ENCODE data around the gene NQO2. TPM values are rescaled to one million over a fixed set of nuclear protein-coding genes. Genes with fewer than 3 reads are reported as not detected.
"Not testable (repeated sequence)": the region's sequence is repeated elsewhere in the genome, so short reads cannot be mapped to it uniquely, and the experiment has no call there.

The NQO2 gene
- total RNA-seq, 5 donors from 2014 or later (not counting 1 experiment from before 2014, with no cell fraction given), result 9.1 to 54.6 (median 33.0) TPM

DNA sequence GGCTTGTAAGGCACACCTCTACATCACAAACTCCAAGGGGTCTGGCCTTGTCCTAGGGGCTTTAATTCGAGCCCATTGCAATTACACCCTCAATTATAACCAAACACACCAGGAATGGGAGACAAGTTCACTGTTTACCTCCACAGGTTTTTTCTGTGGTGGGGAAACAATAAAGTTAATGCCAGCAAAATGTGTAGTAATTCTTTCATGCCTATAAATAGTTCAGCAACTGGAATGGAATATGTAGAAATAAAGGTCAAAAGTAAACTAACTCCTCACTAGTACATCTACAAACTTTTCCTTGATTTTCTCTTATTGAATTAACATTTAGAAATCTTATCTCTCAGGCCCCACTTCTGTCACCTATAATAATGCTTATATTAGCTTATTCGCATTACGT lies 41.5 kb downstream of the NQO2 start:
- Histone ChIP-seq H3K9me3 (no peaks in the 10 kb centered on the region), H3K27ac (ENCODE audit: low read length) (no peak overlapping the region), H3K4me1 (ENCODE audit: control insufficient read depth in 1 of 2, extremely low read depth in 1 of 2, insufficient read depth in 2 of 2, low read length in 2 of 2) (no peaks in the 10 kb centered on the region), H3K4me3 (ENCODE audit: control insufficient read depth in 1 of 2, extremely low read depth in 1 of 2, low read length in 1 of 2) (no peak overlapping the region), H3K27me3 (replicated peaks in 1 of 2; ENCODE audit: control insufficient read depth in 2 of 2, extremely low read depth in 1 of 2, insufficient read depth in 2 of 2, low read length in 1 of 2) (no peaks in the 10 kb centered on the region), H3K36me3 (ENCODE audit: control insufficient read depth in 2 of 2, extremely low read depth in 1 of 2, insufficient read depth in 1 of 2, low read length in 1 of 2) (no peaks in the 10 kb centered on the region)
- Mint-ChIP-seq H3K27ac (no peak overlapping the region), H3K27me3 (no peaks in the 10 kb centered on the region), H3K9me3 (peaks cover 0 to 1% (median 0%) of the 10 kb centered on the region in 3 donors), H3K36me3 (no peaks in the 10 kb centered on the region), H3K4me1 (peaks cover 0 to under 1% (median 0%) of the 10 kb centered on the region in 3 donors), H3K4me3 (no peak overlapping the region)
- CTCF ChIA-PET, result no interaction called here
- WGBS (ENCODE audit: insufficient coverage), result 100% methylated on average over 2 of the region's 3 CpGs
- DNase-seq (no peak), ATAC-seq (replicated peaks in 1 of 4) (no peak)
- POLR2A ChIA-PET, result no interaction called here

DNA sequence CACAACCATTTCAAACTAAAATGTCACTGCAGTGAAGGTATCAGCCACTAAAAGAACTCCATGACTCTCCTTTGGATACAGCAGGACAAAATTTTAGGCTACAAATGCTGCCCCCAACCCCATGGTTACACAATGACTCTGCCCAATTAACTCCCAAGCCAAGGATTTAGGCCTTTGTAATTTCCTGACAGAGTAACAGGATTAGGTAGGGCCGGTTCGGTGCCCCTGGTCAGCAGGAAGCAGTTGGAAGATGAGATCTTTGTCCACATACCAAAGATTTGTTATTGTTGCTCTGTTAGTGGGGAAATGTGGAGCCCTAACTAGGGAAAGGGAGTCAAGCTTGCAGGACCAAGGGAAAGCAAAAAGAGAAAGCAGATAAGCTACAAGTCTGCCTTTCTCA lies 41.9 kb downstream of the NQO2 start:
- H3K27ac Mint-ChIP-seq, result no peak overlapping the region
- Histone ChIP-seq H3K27me3 (replicated peaks in 1 of 2; ENCODE audit: control insufficient read depth in 2 of 2, extremely low read depth in 1 of 2, insufficient read depth in 2 of 2, low read length in 1 of 2) (no peaks in the 10 kb centered on the region), H3K9me3 (no peaks in the 10 kb centered on the region), H3K4me3 (ENCODE audit: control insufficient read depth in 1 of 2, extremely low read depth in 1 of 2, low read length in 1 of 2) (no peak overlapping the region), H3K36me3 (ENCODE audit: control insufficient read depth in 2 of 2, extremely low read depth in 1 of 2, insufficient read depth in 1 of 2, low read length in 1 of 2) (no peaks in the 10 kb centered on the region), H3K27ac (ENCODE audit: low read length) (no peak overlapping the region), H3K4me1 (ENCODE audit: control insufficient read depth in 1 of 2, extremely low read depth in 1 of 2, insufficient read depth in 2 of 2, low read length in 2 of 2) (no peaks in the 10 kb centered on the region)
- no peak for ATAC-seq (replicated peaks in 1 of 4)
- H3K9me3 Mint-ChIP-seq, result no peaks in the 10 kb centered on the region
- no peak overlapping the region for H3K4me3 Mint-ChIP-seq
- no CpG with 5 or more reads among the region's 2 CpGs for WGBS (ENCODE audit: insufficient coverage)
- ChIA-PET POLR2A (no interaction called here), CTCF (no interaction called here)
- H3K27me3 Mint-ChIP-seq, result no peaks in the 10 kb centered on the region
- no peak for DNase-seq
- H3K36me3 Mint-ChIP-seq, result no peaks in the 10 kb centered on the region
- peaks cover 0 to 6% (median 0%) of the 10 kb centered on the region in 3 donors for H3K4me1 Mint-ChIP-seq

DNA sequence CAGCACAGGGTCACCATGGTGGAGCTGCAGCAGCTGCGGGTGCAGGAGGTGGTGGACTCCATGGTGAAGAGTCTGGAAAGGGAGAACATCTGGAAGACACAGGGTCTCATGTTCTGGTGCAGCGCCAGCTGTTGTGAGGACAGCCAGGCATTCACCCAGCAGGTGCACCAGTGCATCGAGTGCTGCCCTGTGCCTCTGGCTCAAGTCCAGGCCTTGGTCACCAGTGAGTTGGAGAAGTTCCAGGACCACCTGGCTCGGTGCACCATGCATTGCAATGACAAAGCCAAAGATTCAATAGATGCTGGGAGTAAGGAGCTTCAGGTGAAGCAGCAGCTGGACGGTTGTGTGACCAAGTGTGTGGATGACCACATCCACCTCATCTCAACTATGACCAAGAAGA lies 45.7 kb downstream of the NQO2 start:
- Histone ChIP-seq H3K27me3 (replicated peaks in 1 of 2; ENCODE audit: control insufficient read depth in 2 of 2, extremely low read depth in 1 of 2, insufficient read depth in 2 of 2, low read length in 1 of 2) (peaks cover 0 to 11% of the 10 kb centered on the region in 2 experiments), H3K27ac (ENCODE audit: low read length) (no peak overlapping the region), H3K4me3 (ENCODE audit: control insufficient read depth in 1 of 2, extremely low read depth in 1 of 2, low read length in 1 of 2) (no peak overlapping the region), H3K9me3 (no peaks in the 10 kb centered on the region), H3K36me3 (ENCODE audit: control insufficient read depth in 2 of 2, extremely low read depth in 1 of 2, insufficient read depth in 1 of 2, low read length in 1 of 2) (no peaks in the 10 kb centered on the region), H3K4me1 (ENCODE audit: control insufficient read depth in 1 of 2, extremely low read depth in 1 of 2, insufficient read depth in 2 of 2, low read length in 2 of 2) (no peaks in the 10 kb centered on the region)
- ATAC-seq (replicated peaks in 1 of 4), result no peak
- peaks cover 0 to 6% of the 10 kb centered on the region in 2 donors for H3K27me3 Mint-ChIP-seq
- no peak overlapping the region for H3K27ac Mint-ChIP-seq
- DNase-seq, result no peak
- ChIA-PET CTCF (interaction anchor here in 1 of 2 donors (0.9 kb wide), 1 partner anchor 45 kb away, joined by 3 read pairs; no protein-coding TSS in a partner anchor), POLR2A (no interaction called here)
- H3K9me3 Mint-ChIP-seq, result no peaks in the 10 kb centered on the region
- peaks cover 0 to 6% (median 1%) of the 10 kb centered on the region in 3 donors for H3K4me1 Mint-ChIP-seq
- no peaks in the 10 kb centered on the region for H3K36me3 Mint-ChIP-seq
- WGBS (ENCODE audit: insufficient coverage), result 86% methylated on average over 3 of the region's 5 CpGs
- H3K4me3 Mint-ChIP-seq, result no peak overlapping the region

DNA sequence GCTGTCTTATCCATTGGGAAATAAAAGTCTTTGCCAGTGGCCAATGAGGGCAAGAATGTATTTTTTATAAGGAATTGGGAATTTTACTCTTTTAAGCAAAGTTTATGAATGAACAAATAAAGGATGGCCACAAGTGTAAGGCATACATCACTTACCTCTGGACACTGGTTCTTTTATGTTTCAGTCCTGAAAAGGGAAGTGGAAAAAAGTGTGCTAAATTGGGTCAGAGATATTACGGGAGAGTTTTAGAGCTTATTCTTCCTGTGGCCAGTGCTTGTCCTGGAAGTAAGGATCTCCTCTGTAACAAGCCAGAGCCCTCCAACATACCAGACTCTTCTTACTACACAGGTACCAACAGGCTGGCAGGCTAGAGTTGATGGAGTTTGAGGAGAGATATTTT lies 46.1 kb downstream of the NQO2 start:
- ChIA-PET POLR2A (no interaction called here), CTCF (interaction anchor here in 1 of 2 donors (0.9 kb wide), 1 partner anchor 45 kb away, joined by 3 read pairs; no protein-coding TSS in a partner anchor)
- no peaks in the 10 kb centered on the region for H3K36me3 ChIP-seq (ENCODE audit: control insufficient read depth in 2 of 2, extremely low read depth in 1 of 2, insufficient read depth in 1 of 2, low read length in 1 of 2)
- no peaks in the 10 kb centered on the region for H3K9me3 ChIP-seq
- WGBS (ENCODE audit: insufficient coverage), result no CpG with 5 or more reads among the region's 1 CpG
- H3K4me3 ChIP-seq (ENCODE audit: control insufficient read depth in 1 of 2, extremely low read depth in 1 of 2, low read length in 1 of 2), result no peak overlapping the region
- Mint-ChIP-seq H3K4me1 (peaks cover 0 to 6% (median 1%) of the 10 kb centered on the region in 3 donors), H3K36me3 (no peaks in the 10 kb centered on the region), H3K9me3 (no peaks in the 10 kb centered on the region), H3K4me3 (no peak overlapping the region), H3K27ac (no peak overlapping the region), H3K27me3 (peaks cover 0 to 6% of the 10 kb centered on the region in 2 donors)
- no peak for ATAC-seq (replicated peaks in 1 of 4)
- no peak for DNase-seq
- H3K27ac ChIP-seq (ENCODE audit: low read length), result no peak overlapping the region
- H3K27me3 ChIP-seq (replicated peaks in 1 of 2; ENCODE audit: control insufficient read depth in 2 of 2, extremely low read depth in 1 of 2, insufficient read depth in 2 of 2, low read length in 1 of 2), result peaks cover 0 to 11% of the 10 kb centered on the region in 2 experiments
- H3K4me1 ChIP-seq (ENCODE audit: control insufficient read depth in 1 of 2, extremely low read depth in 1 of 2, insufficient read depth in 2 of 2, low read length in 2 of 2), result no peaks in the 10 kb centered on the region

DNA sequence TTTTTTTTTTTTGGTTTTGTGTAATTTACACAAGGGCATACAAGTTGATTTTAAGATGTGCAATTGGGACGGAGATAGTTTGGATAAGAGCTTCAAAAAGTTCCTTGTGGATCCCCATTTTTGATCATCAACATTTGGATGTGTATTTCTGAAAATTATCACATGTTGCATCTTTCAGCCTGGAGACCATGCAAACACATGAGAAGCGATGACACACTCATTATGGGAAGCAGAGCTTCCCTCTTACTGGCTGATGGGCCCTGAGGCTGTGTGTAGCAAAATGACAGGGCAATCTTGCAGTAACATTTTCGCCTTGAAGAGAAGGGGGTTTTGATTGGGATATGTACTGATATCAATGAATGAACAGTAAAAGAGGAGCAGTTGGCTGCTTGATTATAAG lies 46.6 kb downstream of the NQO2 start:
- ChIA-PET POLR2A (interaction anchor here in 1 of 2 donors (0.7 kb wide), 1 partner anchor 32 kb away, joined by 11 read pairs; no protein-coding TSS in a partner anchor), CTCF (interaction anchor here in 1 of 2 donors (0.9 kb wide), 1 partner anchor 46 kb away, joined by 3 read pairs; no protein-coding TSS in a partner anchor)
- no peak overlapping the region for H3K4me3 Mint-ChIP-seq
- ATAC-seq (replicated peaks in 1 of 4) (no peak), DNase-seq (no peak)
- no peak overlapping the region for H3K4me3 ChIP-seq (ENCODE audit: control insufficient read depth in 1 of 2, extremely low read depth in 1 of 2, low read length in 1 of 2)
- H3K4me1 Mint-ChIP-seq, result peaks cover 0 to 6% (median 1%) of the 10 kb centered on the region in 3 donors
- 78% methylated on average over 2 of the region's 3 CpGs for WGBS (ENCODE audit: insufficient coverage)
- H3K9me3 ChIP-seq, result no peaks in the 10 kb centered on the region
- no peaks in the 10 kb centered on the region for H3K9me3 Mint-ChIP-seq
- H3K27me3 ChIP-seq (replicated peaks in 1 of 2; ENCODE audit: control insufficient read depth in 2 of 2, extremely low read depth in 1 of 2, insufficient read depth in 2 of 2, low read length in 1 of 2), result peaks cover 0 to 12% of the 10 kb centered on the region in 2 experiments
- no peaks in the 10 kb centered on the region for H3K36me3 Mint-ChIP-seq
- H3K36me3 ChIP-seq (ENCODE audit: control insufficient read depth in 2 of 2, extremely low read depth in 1 of 2, insufficient read depth in 1 of 2, low read length in 1 of 2), result no peaks in the 10 kb centered on the region
- no peak overlapping the region for H3K27ac Mint-ChIP-seq
- H3K27me3 Mint-ChIP-seq, result peaks cover 0 to 6% of the 10 kb centered on the region in 2 donors
- H3K27ac ChIP-seq (ENCODE audit: low read length), result no peak overlapping the region
- H3K4me1 ChIP-seq (ENCODE audit: control insufficient read depth in 1 of 2, extremely low read depth in 1 of 2, insufficient read depth in 2 of 2, low read length in 2 of 2), result no peaks in the 10 kb centered on the region

DNA sequence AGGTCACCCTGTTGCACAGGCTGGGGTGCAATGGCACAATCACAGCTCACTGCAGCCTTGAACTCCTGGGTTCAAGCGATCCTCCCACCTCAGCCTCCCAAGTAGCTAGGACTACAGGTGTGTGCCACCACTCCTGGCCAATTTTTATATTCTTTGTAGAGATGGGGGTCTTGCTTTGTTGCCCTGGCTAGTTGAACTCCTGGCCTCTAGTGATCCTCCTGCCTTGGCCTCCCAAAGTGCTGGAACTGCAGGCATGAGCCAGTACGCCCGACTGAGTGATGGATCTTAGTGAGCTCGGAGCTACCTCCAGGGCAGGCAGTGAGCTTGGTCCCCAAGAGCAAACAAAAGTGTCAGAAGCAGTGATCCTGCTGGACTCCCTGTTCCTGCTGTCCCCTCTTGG lies 48.3 kb downstream of the NQO2 start:
- H3K27me3 ChIP-seq (replicated peaks in 1 of 2; ENCODE audit: control insufficient read depth in 2 of 2, extremely low read depth in 1 of 2, insufficient read depth in 2 of 2, low read length in 1 of 2), result peaks cover 0 to 14% of the 10 kb centered on the region in 2 experiments
- H3K9me3 Mint-ChIP-seq; H3K27ac ChIP-seq (ENCODE audit: low read length); DNase-seq; H3K4me3 Mint-ChIP-seq; ATAC-seq (replicated peaks in 1 of 4); H3K27ac Mint-ChIP-seq; H3K36me3 Mint-ChIP-seq; H3K9me3 ChIP-seq; H3K4me1 ChIP-seq (ENCODE audit: control insufficient read depth in 1 of 2, extremely low read depth in 1 of 2, insufficient read depth in 2 of 2, low read length in 2 of 2); H3K27me3 Mint-ChIP-seq; POLR2A ChIA-PET; H3K36me3 ChIP-seq (ENCODE audit: control insufficient read depth in 2 of 2, extremely low read depth in 1 of 2, insufficient read depth in 1 of 2, low read length in 1 of 2); H3K4me3 ChIP-seq (ENCODE audit: control insufficient read depth in 1 of 2, extremely low read depth in 1 of 2, low read length in 1 of 2): not testable (repeated sequence)
- H3K4me1 Mint-ChIP-seq, result peaks cover 5 to 14% (median 8%) of the 10 kb centered on the region in 3 donors
- WGBS (ENCODE audit: insufficient coverage), result 86% methylated on average over 3 of the region's 4 CpGs
- CTCF ChIA-PET, result interaction anchor here in 1 of 2 donors (0.6 kb wide), 1 partner anchor 224 kb away, joined by 3 read pairs; no protein-coding TSS in a partner anchor
